Measurements from ENCODE around the gene SMIM15.
"Not testable (repeated sequence)": the region's sequence is repeated elsewhere in the genome, so short reads cannot be mapped to it uniquely, and the experiment has no call there.

Gene SMIM15

GRCh38 chr5:61162010-61162831, at the start of gene SMIM15:
SMIM15 (minus strand) TSS chr5:61162468; CDS start chr5:61160171, 2,297 bp downstream.
- H3K4me1 Mint-ChIP-seq = peaks cover 32% of the 10 kb centered on the region
- H3K9me3 Mint-ChIP-seq = no peaks in the 10 kb centered on the region
- H3K27ac Mint-ChIP-seq = peak within 1 kb of the TSS; percentile 97
- peak; percentile 97 for ATAC-seq
- peaks cover 36% of the 10 kb centered on the region for H3K36me3 Mint-ChIP-seq
- peak within 1 kb of the TSS; percentile 90 for H3K4me3 Mint-ChIP-seq
- no peaks in the 10 kb centered on the region for H3K27me3 Mint-ChIP-seq

GRCh38 chr5:61207884-61208283, 45.6 kb upstream of the SMIM15 start:
- H3K27ac Mint-ChIP-seq = no peak overlapping the region
- H3K4me1 Mint-ChIP-seq = peaks cover 5% of the 10 kb centered on the region
- ATAC-seq = no peak
- peaks cover 23% of the 10 kb centered on the region for H3K36me3 Mint-ChIP-seq
- H3K9me3 Mint-ChIP-seq = peaks cover 26% of the 10 kb centered on the region
- H3K27me3 Mint-ChIP-seq = peaks cover 29% of the 10 kb centered on the region
- H3K4me3 Mint-ChIP-seq = no peak overlapping the region

- Mint-ChIP-seq H3K36me3 (peaks cover 22% of the 10 kb centered on the region), H3K27ac (no peak overlapping the region), H3K4me3 (no peak overlapping the region), H3K4me1 (peaks cover 5% of the 10 kb centered on the region), H3K27me3 (peaks cover 29% of the 10 kb centered on the region), H3K9me3 (peaks cover 26% of the 10 kb centered on the region)
- ATAC-seq = no peak
Observed at GRCh38 chr5:61205013-61205412, 42.7 kb upstream of the SMIM15 start.

GRCh38 chr5:61202213-61202612, 39.9 kb upstream of the SMIM15 start:
- no peaks in the 10 kb centered on the region for H3K4me1 Mint-ChIP-seq
- peaks cover 13% of the 10 kb centered on the region for H3K36me3 Mint-ChIP-seq
- no peak overlapping the region for H3K4me3 Mint-ChIP-seq
- no peak overlapping the region for H3K27ac Mint-ChIP-seq
- H3K9me3 Mint-ChIP-seq = peaks cover 20% of the 10 kb centered on the region
- peaks cover 54% of the 10 kb centered on the region for H3K27me3 Mint-ChIP-seq
- no peak for ATAC-seq

- no peaks in the 10 kb centered on the region for H3K4me1 Mint-ChIP-seq
- H3K27ac Mint-ChIP-seq = no peak overlapping the region
- ATAC-seq = peak; percentile 20
- H3K4me3 Mint-ChIP-seq = no peak overlapping the region
- peaks cover 55% of the 10 kb centered on the region for H3K27me3 Mint-ChIP-seq
- peaks cover 6% of the 10 kb centered on the region for H3K36me3 Mint-ChIP-seq
- H3K9me3 Mint-ChIP-seq = peaks cover 15% of the 10 kb centered on the region
Observed at GRCh38 chr5:61200582-61201155, 38.4 kb upstream of the SMIM15 start.

- H3K27me3 Mint-ChIP-seq = peaks cover 56% of the 10 kb centered on the region
- H3K4me1 Mint-ChIP-seq = no peaks in the 10 kb centered on the region
- peaks cover 15% of the 10 kb centered on the region for H3K9me3 Mint-ChIP-seq
- no peak for ATAC-seq
- H3K4me3 Mint-ChIP-seq = no peak overlapping the region
- H3K36me3 Mint-ChIP-seq = peaks cover 6% of the 10 kb centered on the region
- H3K27ac Mint-ChIP-seq = no peak overlapping the region
Observed at GRCh38 chr5:61198606-61199005, 36.3 kb upstream of the SMIM15 start.

GRCh38 chr5:61187826-61188225, 25.6 kb upstream of the SMIM15 start:
- H3K27ac Mint-ChIP-seq, H3K4me3 Mint-ChIP-seq, ATAC-seq: not testable (repeated sequence)
- peaks cover 11% of the 10 kb centered on the region for H3K36me3 Mint-ChIP-seq
- H3K27me3 Mint-ChIP-seq = peaks cover 10% of the 10 kb centered on the region
- peaks cover 12% of the 10 kb centered on the region for H3K4me1 Mint-ChIP-seq
- H3K9me3 Mint-ChIP-seq = peaks cover 15% of the 10 kb centered on the region

GRCh38 chr5:61187352-61187751, 25.1 kb upstream of the SMIM15 start:
- Mint-ChIP-seq H3K27me3 (peaks cover 10% of the 10 kb centered on the region), H3K4me1 (peaks cover 12% of the 10 kb centered on the region), H3K36me3 (peaks cover 11% of the 10 kb centered on the region), H3K9me3 (peaks cover 15% of the 10 kb centered on the region)
- H3K4me3 Mint-ChIP-seq, ATAC-seq, H3K27ac Mint-ChIP-seq: not testable (repeated sequence)

GRCh38 chr5:61186634-61187033, 24.4 kb upstream of the SMIM15 start:
- Mint-ChIP-seq H3K4me3 (no peak overlapping the region), H3K9me3 (peaks cover 9% of the 10 kb centered on the region), H3K36me3 (peaks cover 9% of the 10 kb centered on the region), H3K4me1 (peaks cover 12% of the 10 kb centered on the region), H3K27me3 (peaks cover 7% of the 10 kb centered on the region), H3K27ac (no peak overlapping the region)
- ATAC-seq = no peak

GRCh38 chr5:61184708-61185107, 22.4 kb upstream of the SMIM15 start:
- no peak for ATAC-seq
- Mint-ChIP-seq H3K27me3 (no peaks in the 10 kb centered on the region), H3K9me3 (peaks cover 9% of the 10 kb centered on the region), H3K27ac (no peak overlapping the region), H3K4me1 (peaks cover 12% of the 10 kb centered on the region), H3K4me3 (no peak overlapping the region), H3K36me3 (peaks cover 5% of the 10 kb centered on the region)

- no peak overlapping the region for H3K4me3 Mint-ChIP-seq
- no peak for ATAC-seq
- peaks cover 9% of the 10 kb centered on the region for H3K9me3 Mint-ChIP-seq
- H3K27me3 Mint-ChIP-seq = no peaks in the 10 kb centered on the region
- H3K27ac Mint-ChIP-seq = no peak overlapping the region
- peaks cover 12% of the 10 kb centered on the region for H3K4me1 Mint-ChIP-seq
- peaks cover 5% of the 10 kb centered on the region for H3K36me3 Mint-ChIP-seq
Observed at GRCh38 chr5:61183538-61183937, 21.3 kb upstream of the SMIM15 start.

- H3K36me3 Mint-ChIP-seq = peaks cover 5% of the 10 kb centered on the region
- H3K4me3 Mint-ChIP-seq = no peak overlapping the region
- no peak overlapping the region for H3K27ac Mint-ChIP-seq
- peaks cover 9% of the 10 kb centered on the region for H3K9me3 Mint-ChIP-seq
- ATAC-seq = no peak
- no peaks in the 10 kb centered on the region for H3K27me3 Mint-ChIP-seq
- peaks cover 20% of the 10 kb centered on the region for H3K4me1 Mint-ChIP-seq
Observed at GRCh38 chr5:61182449-61182848, 20.2 kb upstream of the SMIM15 start.

GRCh38 chr5:61180886-61181285, 18.6 kb upstream of the SMIM15 start:
- Mint-ChIP-seq H3K27ac (no peak overlapping the region), H3K4me3 (no peak overlapping the region), H3K9me3 (no peaks in the 10 kb centered on the region), H3K36me3 (no peaks in the 10 kb centered on the region), H3K27me3 (no peaks in the 10 kb centered on the region), H3K4me1 (peaks cover 19% of the 10 kb centered on the region)
- ATAC-seq = no peak

- Mint-ChIP-seq H3K9me3 (no peaks in the 10 kb centered on the region), H3K4me3 (no peak overlapping the region), H3K4me1 (peaks cover 19% of the 10 kb centered on the region), H3K36me3 (no peaks in the 10 kb centered on the region), H3K27me3 (no peaks in the 10 kb centered on the region), H3K27ac (no peak overlapping the region)
- ATAC-seq = no peak
Observed at GRCh38 chr5:61178702-61179101, 16.4 kb upstream of the SMIM15 start.

GRCh38 chr5:61177716-61178115, 15.4 kb upstream of the SMIM15 start:
- Mint-ChIP-seq H3K36me3 (no peaks in the 10 kb centered on the region), H3K27me3 (no peaks in the 10 kb centered on the region), H3K27ac (peak overlapping the region; percentile 22), H3K4me1 (peaks cover 19% of the 10 kb centered on the region), H3K9me3 (no peaks in the 10 kb centered on the region), H3K4me3 (no peak overlapping the region)
- peak; percentile 74 for ATAC-seq

- Mint-ChIP-seq H3K9me3 (no peaks in the 10 kb centered on the region), H3K27me3 (no peaks in the 10 kb centered on the region), H3K4me3 (no peak overlapping the region), H3K4me1 (peaks cover 19% of the 10 kb centered on the region), H3K27ac (peak overlapping the region; percentile 22), H3K36me3 (no peaks in the 10 kb centered on the region)
- no peak for ATAC-seq
Observed at GRCh38 chr5:61177070-61177469, 14.8 kb upstream of the SMIM15 start.
